Activated naive CD4-positive, alpha-beta T cell (primary cell): ENCODE data around the gene ABCA7.

Source experiments
- DNase-seq, 4 experiments: peaks; one replicate each; lab custom pipeline; 2025; lab: John Stamatoyannopoulos, UW

ABCA7 gene

GRCh38 chr19:1086613-1087012 is 46.7 kb downstream of the ABCA7 start:
- DNase-seq, result no peak

- DNase-seq, result peak in 2 of 4 experiments; percentile 31 to 52
Measured at GRCh38 chr19:1087813-1088415, 48.0 kb downstream of the ABCA7 start.

GRCh38 chr19:1088416-1089010 is 48.6 kb downstream of the ABCA7 start:
- DNase-seq, result peak in 1 of 4 experiments; percentile 44

GRCh38 chr19:1089126-1089771 is 49.3 kb downstream of the ABCA7 start:
- DNase-seq, result no peak

GRCh38 chr19:1089891-1090290 is 50.0 kb downstream of the ABCA7 start:
- no peak for DNase-seq

- DNase-seq, result no peak
Measured at GRCh38 chr19:1090731-1091543, 51.0 kb downstream of the ABCA7 start.

- no peak for DNase-seq
Measured at GRCh38 chr19:1091544-1092175, 51.8 kb downstream of the ABCA7 start.

- DNase-seq, result no peak
Measured at GRCh38 chr19:1093330-1093729, 53.4 kb downstream of the ABCA7 start.

GRCh38 chr19:1093811-1094553 is 54.1 kb downstream of the ABCA7 start:
- no peak for DNase-seq

- no peak for DNase-seq
Measured at GRCh38 chr19:1094655-1094977, 54.7 kb downstream of the ABCA7 start.

GRCh38 chr19:1094978-1095701 is 55.2 kb downstream of the ABCA7 start, which contains the start of gene POLR2E:
POLR2E (minus strand) TSS chr19:1095375; CDS start chr19:1095315, 60 bp downstream.
- peak; percentile 97 to 98 (median 98) for DNase-seq

GRCh38 chr19:1097810-1098176 is 57.9 kb downstream of the ABCA7 start:
- no peak for DNase-seq

GRCh38 chr19:1098177-1099051 is 58.5 kb downstream of the ABCA7 start:
- DNase-seq, result no peak

GRCh38 chr19:1101337-1101698 is 61.4 kb downstream of the ABCA7 start:
- DNase-seq, result no peak

- DNase-seq, result no peak
Measured at GRCh38 chr19:1102407-1103131, 62.7 kb downstream of the ABCA7 start.

GRCh38 chr19:1103132-1103707 is 63.3 kb downstream of the ABCA7 start:
- no peak for DNase-seq

- peak; percentile 92 to 99 (median 98) for DNase-seq
Measured at GRCh38 chr19:1103708-1104310, 63.9 kb downstream of the ABCA7 start, which contains the start of gene GPX4. GPX4 (plus strand) TSS chr19:1103994; CDS start chr19:1104044, 50 bp downstream.

- peak; percentile 35 to 67 (median 46) for DNase-seq
Measured at GRCh38 chr19:1104311-1105007, 64.6 kb downstream of the ABCA7 start.
